Heart right ventricle (tissue), 16 donors: ENCODE measurements around the gene FAM83E. TPM values are rescaled to one million over a fixed set of nuclear protein-coding genes. Genes with fewer than 3 reads are reported as not detected.

Source experiments
- ATAC-seq, 8 donors: fragments of 200-7000 bp; cut with Tn5 transposase; one replicate each; pipeline ENCODE4 v1.9.1; 2020; ENCODE audit warnings: mild to moderate bottlenecking in 8 of 8, moderate library complexity in 8 of 8, moderate number of reproducible peaks in 1 of 8
- DNase-seq, 2 donors: peaks; one replicate each; pipeline ENCODE4 v3.0.0-alpha.2; 2020
- H3K27ac ChIP-seq, 10 donors: fragments of 200-600 bp; sonication (generic) in 2 of 10; one replicate each; pipeline versions ENCODE4 v1.5.0 to v1.8.0; 2020 to 2022; ENCODE audit warnings: mild to moderate bottlenecking in 3 of 10
- H3K27me3 ChIP-seq, 7 donors: fragments of 200-600 bp; one replicate each; pipeline ENCODE4 v1.8.0; 2021 to 2022; ENCODE audit warnings: mild to moderate bottlenecking in 2 of 7
- H3K36me3 ChIP-seq, 9 donors: fragments of 200-600 bp; sonication (generic) in 1 of 9; one replicate each; pipeline versions ENCODE4 v1.5.0 to v1.8.0; 2020 to 2022; ENCODE audit warnings: mild to moderate bottlenecking in 2 of 9
- H3K4me1 ChIP-seq, 9 donors: fragments of 200-600 bp; sonication (generic) in 1 of 9; one replicate each; pipeline versions ENCODE4 v1.5.0 to v1.8.0; 2020 to 2022; ENCODE audit warnings: mild to moderate bottlenecking in 4 of 9
- H3K4me3 ChIP-seq, 10 donors: fragments of 200-600 bp; sonication (generic) in 2 of 10; one replicate each; pipeline versions ENCODE4 v1.5.0 to v1.8.0; 2020 to 2022; ENCODE audit warnings: mild to moderate bottlenecking in 7 of 10, moderate library complexity in 2 of 10
- H3K9me3 ChIP-seq, 11 donors: fragments of 200-600 bp in 10 of 11; sonication (generic) in 2 of 11; one replicate each; pipeline versions ENCODE4 v1.5.0 to v1.8.0; 2013 to 2022; ENCODE audit warnings: mild to moderate bottlenecking in 2 of 11, control low read depth in 1 of 11, moderate library complexity in 1 of 11
- CTCF ChIP-seq, 9 donors: fragments of 200-600 bp; sonication (generic) in 2 of 9; IDR thresholded peaks; one replicate each; pipeline versions ENCODE4 v1.5.0 to v1.8.0; 2021 to 2022; ENCODE audit warnings: antibody characterized with exemption in 9 of 9, mild to moderate bottlenecking in 5 of 9, moderate library complexity in 1 of 9
- WGBS, 2 donors: extraction: QIAGEN DNeasy Blood & Tissue Kit; methylation state at CpG; one replicate each; pipeline ENCODE4 v1.1.7; 2013; ENCODE audit warnings: inconsistent platforms in 1 of 2; 5-methylcytosine and 5-hydroxymethylcytosine counted together
- intact Hi-C, 10 donors: fragments of 100-400 bp; cut with DNase I; formaldehyde crosslinking; loops; one replicate each; pipeline versions ENCODE4 v1.11.1 to v1.14.2; 2022
- polyA plus RNA-seq, 2 donors: library from polyadenylated mRNA; stranded (reverse); fragments of 200-250 nt; gene quantifications; one replicate each; pipeline ENCODE4 v1.2.3, GENCODE V29; 2013
- total RNA-seq, 10 donors: library from RNA; stranded (reverse); fragmentation: NEBNext Ultra II Directional in 3 of 10; extraction: Animal tissue kit (Norgen Biotek cat#: 25700) in 3 of 10; gene quantifications; one replicate each; pipeline versions ENCODE4 v1.2.1 to v1.2.4, GENCODE V29; 2021 to 2023
- donor health status: Arrhythmogenic right ventricular cardiomyopathy.
- donor health status: ischemic (EF 13 %, LVEDD 7.1; RV severe dilation, severe dysfunction).
- donor health status: healthy with polysubstance abuse.
- donor health status: DM: no; HTN: yes; CAD: no.
- donor health status: DM: no; HTN: no; CAD: no.
- donor health status: ischemic (EF 25% LVEDD 6.9; RV normal size, moderate dysfunction).
- donor health status: ischemic (EF 25% LVEDD 5.7; RV mildly dilated, moderate dysfunction).
- donor health status: healthy.
- donor health status: DM: yes; HTN: yes; CAD: no.
- donor health status: Ischemic cardiomyopathy.
- donor health status: ischemic (EF 35%, LVEDD 5.7; RV mildly dilated, moderate dysfunction).
- donor health status: nonischemic (EF 11% LVEDD 7.7; RV severe dilation, severe dysfunction).
- donor health status: DM: yes; HTN: yes; CAD: no.
- donor health status: PGD.
- donor health status: ischemic (EF 29% LVEDD 5.4; RV normal size, mild dysfunction).
- donor health status: nonischemic (EF 23%, LVEDD 6.1; RV moderate dilation, normal function).

The FAM83E gene
- total and polyA plus RNA-seq, 12 donors, result 0.01 TPM; not detected in 11

GRCh38 chr19:48596679-48597465, 18.0 kb downstream of the FAM83E start:
- ATAC-seq, result peak in 1 of 8 donors; percentile 19
- no peak for TF ChIP-seq CTCF (IDR thresholded peaks at IDR 0.05)
- no peaks in the 10 kb centered on the region for H3K36me3 ChIP-seq
- peaks cover 0 to 10% (median 0%) of the 10 kb centered on the region in 7 donors for H3K27me3 ChIP-seq
- H3K27ac ChIP-seq, result no peak overlapping the region
- no peaks in the 10 kb centered on the region for H3K9me3 ChIP-seq
- H3K4me3 ChIP-seq, result no peak overlapping the region
- no peaks in the 10 kb centered on the region for H3K4me1 ChIP-seq
- no peak for DNase-seq
- intact Hi-C loops, result no loop called here
- WGBS, 2 donors, result 76 to 84% methylated on average over 39 of the region's 39 CpGs

GRCh38 chr19:48596237-48596636, 18.6 kb downstream of the FAM83E start:
- no peak for DNase-seq
- peak in 1 of 8 donors; percentile 12 for ATAC-seq
- intact Hi-C loops, result no loop called here
- H3K4me1 ChIP-seq, result no peaks in the 10 kb centered on the region
- no peak overlapping the region for H3K4me3 ChIP-seq
- H3K9me3 ChIP-seq, result no peaks in the 10 kb centered on the region
- H3K27me3 ChIP-seq, result peaks cover 0 to 10% (median 0%) of the 10 kb centered on the region in 7 donors
- no peak overlapping the region for H3K27ac ChIP-seq
- no peak for TF ChIP-seq CTCF (IDR thresholded peaks at IDR 0.05)
- 80 to 86% methylated on average over 4 of the region's 4 CpGs for WGBS, 2 donors
- H3K36me3 ChIP-seq, result no peaks in the 10 kb centered on the region

- H3K4me3 ChIP-seq, result no peak overlapping the region
- no peak for TF ChIP-seq CTCF (IDR thresholded peaks at IDR 0.05)
- DNase-seq (no peak), ATAC-seq (no peak)
- 68% methylated on average over 6 of the region's 6 CpGs for WGBS, 2 donors
- H3K36me3 ChIP-seq, result no peaks in the 10 kb centered on the region
- no peaks in the 10 kb centered on the region for H3K9me3 ChIP-seq
- intact Hi-C loops, result no loop called here
- no peaks in the 10 kb centered on the region for H3K4me1 ChIP-seq
- H3K27me3 ChIP-seq, result peaks cover 0 to 6% (median 0%) of the 10 kb centered on the region in 7 donors
- H3K27ac ChIP-seq, result no peak overlapping the region
These were observed 19.0 kb downstream of the FAM83E start for GRCh38 chr19:48595833-48596232.

GRCh38 chr19:48595171-48595570, 19.7 kb downstream of the FAM83E start:
- Histone ChIP-seq H3K36me3 (no peaks in the 10 kb centered on the region), H3K9me3 (no peaks in the 10 kb centered on the region), H3K4me1 (no peaks in the 10 kb centered on the region), H3K27me3 (peaks cover 0 to 4% (median 0%) of the 10 kb centered on the region in 7 donors), H3K4me3 (no peak overlapping the region), H3K27ac (no peak overlapping the region)
- ATAC-seq, result no peak
- intact Hi-C loops, result no loop called here
- TF ChIP-seq CTCF (IDR thresholded peaks at IDR 0.05), result no peak
- DNase-seq, result no peak
- WGBS, 2 donors, result 85% methylated on average over 9 of the region's 9 CpGs
